ENCODE results near the gene DELE1. TPM values are rescaled to one million over a fixed set of nuclear protein-coding genes. Genes with fewer than 3 reads are reported as not detected.
"Not testable (repeated sequence)": the region's sequence is repeated elsewhere in the genome, so short reads cannot be mapped to it uniquely, and the experiment has no call there.

The DELE1 gene
- total RNA-seq, 2 donors from 2014 or later: 70.9 to 93.6 TPM

DNA sequence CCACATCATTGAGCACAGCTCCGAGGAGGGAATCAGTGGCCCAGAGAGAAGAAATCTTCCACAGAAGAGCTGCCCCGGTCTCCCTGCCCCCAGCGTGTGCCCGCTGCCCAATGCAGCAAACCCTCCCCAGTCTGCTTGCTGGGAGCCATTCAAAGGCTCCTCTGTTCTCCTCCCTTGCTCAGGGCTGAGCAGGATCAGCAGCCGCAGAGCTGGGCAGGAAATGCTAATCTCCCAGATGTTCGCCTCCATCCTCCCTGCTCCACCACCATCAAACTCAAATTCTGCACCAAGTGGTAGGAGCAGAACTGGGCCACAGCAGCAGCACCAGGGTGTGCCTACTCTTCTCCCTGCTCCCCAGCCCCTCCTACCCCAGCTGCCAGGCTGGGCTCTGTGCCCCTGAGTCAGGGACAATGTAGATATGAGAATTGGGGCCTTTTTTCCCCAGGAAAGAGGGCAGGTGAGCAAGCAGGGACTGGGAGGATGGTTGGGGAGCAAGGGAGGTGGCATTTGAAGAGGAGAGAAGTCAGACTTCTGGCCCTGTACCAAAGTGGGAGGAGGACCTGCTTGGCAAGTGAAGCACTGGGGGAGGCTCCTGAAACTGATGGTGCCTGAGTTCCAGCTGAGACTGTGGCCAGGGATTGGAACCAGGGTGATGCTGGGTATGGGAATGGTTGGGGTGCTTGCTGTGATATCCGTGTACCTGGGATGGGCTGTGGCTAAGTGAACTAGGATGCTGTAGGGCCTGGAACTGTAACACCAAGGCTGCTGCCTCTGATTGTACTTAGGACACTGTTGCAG lies 43.5 kb upstream of the DELE1 start:
- no peaks in the 10 kb centered on the region for H3K9me3 Mint-ChIP-seq
- no peak for DNase-seq (ENCODE audit: low spot score)
- no peak for ATAC-seq
- peaks cover 32 to 33% of the 10 kb centered on the region in 2 donors for H3K4me1 Mint-ChIP-seq (ENCODE audit: low read depth in 2 of 2)
- H3K27ac Mint-ChIP-seq: peak overlapping the region; percentile 5 to 16
- peaks cover 34 to 59% of the 10 kb centered on the region in 2 donors for H3K27me3 Mint-ChIP-seq
- peak overlapping the region; percentile 88 for H3K4me3 Mint-ChIP-seq
- H3K36me3 Mint-ChIP-seq: no peaks in the 10 kb centered on the region

- Mint-ChIP-seq H3K4me1 (ENCODE audit: low read depth in 2 of 2) (peaks cover 25 to 26% of the 10 kb centered on the region in 2 donors), H3K36me3 (no peaks in the 10 kb centered on the region), H3K4me3 (no peak overlapping the region), H3K9me3 (no peaks in the 10 kb centered on the region), H3K27ac (no peak overlapping the region), H3K27me3 (peaks cover 38 to 60% of the 10 kb centered on the region in 2 donors)
- no peak for ATAC-seq
- DNase-seq (ENCODE audit: low spot score): no peak
Observed at GRCh38 chr5:141880961-141881801, 42.5 kb upstream of the DELE1 start.

DNA sequence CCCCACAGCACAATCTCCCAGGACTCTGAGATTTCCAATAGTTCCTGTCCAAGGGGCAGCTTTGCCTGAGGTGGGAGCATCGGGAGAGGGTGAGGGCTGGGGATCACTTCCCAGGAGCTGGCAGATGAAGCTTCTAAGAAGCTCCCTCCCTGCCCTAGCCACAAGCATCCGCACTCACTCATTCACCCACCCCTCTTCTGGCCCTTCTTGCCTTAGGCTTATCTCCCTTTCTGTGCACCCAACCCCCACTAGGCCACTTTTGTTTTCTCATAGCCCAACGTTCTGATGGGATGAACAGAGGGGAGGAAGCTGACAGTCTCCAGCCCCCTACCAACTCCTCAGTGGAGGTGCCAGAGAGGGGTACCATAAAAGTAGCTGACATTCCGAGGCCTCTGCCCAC lies 41.8 kb upstream of the DELE1 start:
- Mint-ChIP-seq H3K4me1 (ENCODE audit: low read depth in 2 of 2) (peaks cover 24 to 25% of the 10 kb centered on the region in 2 donors), H3K27ac (no peak overlapping the region), H3K9me3 (no peaks in the 10 kb centered on the region), H3K36me3 (no peaks in the 10 kb centered on the region), H3K27me3 (peaks cover 40 to 64% of the 10 kb centered on the region in 2 donors), H3K4me3 (no peak overlapping the region)
- ATAC-seq: no peak
- DNase-seq (ENCODE audit: low spot score): no peak

DNA sequence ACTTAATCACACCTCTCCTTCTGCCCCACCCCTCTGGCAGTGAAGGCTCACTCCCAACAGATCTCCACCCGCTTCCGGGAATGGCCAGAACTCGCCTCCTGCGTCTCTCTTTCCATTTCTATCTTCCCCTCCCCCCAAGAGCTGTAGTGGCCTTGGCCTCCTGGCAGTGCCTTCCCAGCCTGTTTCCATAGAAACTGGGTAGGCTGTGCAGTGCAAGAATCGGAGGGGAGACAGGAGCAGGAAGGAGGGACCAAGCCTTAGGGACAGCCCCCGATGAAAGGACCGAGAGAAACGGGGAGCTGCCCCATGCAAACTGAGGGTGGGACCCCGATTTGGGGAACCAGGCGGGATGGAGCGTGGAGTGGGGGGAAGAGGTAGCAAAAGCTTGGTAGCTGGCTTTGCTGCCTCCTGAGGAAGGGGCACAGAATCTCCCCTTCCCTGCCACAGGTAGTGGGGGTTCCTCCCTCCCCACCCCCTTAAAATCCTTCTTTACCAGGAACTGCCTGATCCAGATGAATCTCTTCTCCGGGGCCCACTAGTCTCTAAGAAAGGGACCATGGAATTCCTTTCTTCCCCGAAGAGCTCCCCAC lies 41.0 kb upstream of the DELE1 start:
- no peaks in the 10 kb centered on the region for H3K36me3 Mint-ChIP-seq
- H3K27ac Mint-ChIP-seq: no peak overlapping the region
- H3K4me3 Mint-ChIP-seq: no peak overlapping the region
- DNase-seq (ENCODE audit: low spot score) (no peak), ATAC-seq (no peak)
- peaks cover 37 to 58% of the 10 kb centered on the region in 2 donors for H3K27me3 Mint-ChIP-seq
- H3K9me3 Mint-ChIP-seq: no peaks in the 10 kb centered on the region
- H3K4me1 Mint-ChIP-seq (ENCODE audit: low read depth in 2 of 2): peaks cover 18 to 19% of the 10 kb centered on the region in 2 donors

- H3K4me1 Mint-ChIP-seq (ENCODE audit: low read depth in 2 of 2): peaks cover 18 to 19% of the 10 kb centered on the region in 2 donors
- ATAC-seq (no peak), DNase-seq (ENCODE audit: low spot score) (no peak)
- H3K36me3 Mint-ChIP-seq: no peaks in the 10 kb centered on the region
- H3K27ac Mint-ChIP-seq: no peak overlapping the region
- H3K27me3 Mint-ChIP-seq: peaks cover 37 to 58% of the 10 kb centered on the region in 2 donors
- H3K4me3 Mint-ChIP-seq: no peak overlapping the region
- H3K9me3 Mint-ChIP-seq: no peaks in the 10 kb centered on the region
Observed at GRCh38 chr5:141883184-141883891, 40.3 kb upstream of the DELE1 start.

DNA sequence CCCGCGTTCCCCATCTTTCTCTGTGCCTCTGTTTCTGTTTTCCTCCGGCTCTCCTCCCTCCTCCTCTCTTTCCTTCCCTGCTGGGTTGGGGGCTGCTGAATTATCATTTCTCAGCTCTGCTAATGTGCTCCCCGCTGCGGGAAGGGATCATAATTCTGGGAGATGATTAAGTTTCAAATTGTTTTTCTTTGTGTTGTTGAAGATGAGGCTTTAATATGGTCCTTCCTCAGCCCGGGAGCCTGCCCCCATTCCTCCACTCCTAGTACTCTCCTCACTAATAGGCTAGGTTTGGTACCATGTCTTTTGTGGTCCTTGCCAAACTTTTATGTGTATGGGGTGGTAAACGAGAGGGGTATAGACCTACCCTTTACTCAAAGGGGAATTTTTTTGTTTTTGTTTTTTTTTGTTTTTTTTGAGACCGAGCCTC lies 39.8 kb upstream of the DELE1 start:
- ATAC-seq (no peak), DNase-seq (ENCODE audit: low spot score) (no peak)
- Mint-ChIP-seq H3K36me3 (no peaks in the 10 kb centered on the region), H3K4me1 (ENCODE audit: low read depth in 2 of 2) (peaks cover 13 to 15% of the 10 kb centered on the region in 2 donors), H3K9me3 (no peaks in the 10 kb centered on the region), H3K27me3 (peaks cover 37 to 58% of the 10 kb centered on the region in 2 donors), H3K4me3 (no peak overlapping the region), H3K27ac (no peak overlapping the region)

- Mint-ChIP-seq H3K36me3 (no peaks in the 10 kb centered on the region), H3K4me1 (ENCODE audit: low read depth in 2 of 2) (no peaks in the 10 kb centered on the region), H3K27me3 (peaks cover 16 to 34% of the 10 kb centered on the region in 2 donors), H3K9me3 (no peaks in the 10 kb centered on the region), H3K4me3 (no peak overlapping the region), H3K27ac (no peak overlapping the region)
- DNase-seq (ENCODE audit: low spot score) (no peak), ATAC-seq (no peak)
Observed at GRCh38 chr5:141889282-141889871, 34.3 kb upstream of the DELE1 start.

DNA sequence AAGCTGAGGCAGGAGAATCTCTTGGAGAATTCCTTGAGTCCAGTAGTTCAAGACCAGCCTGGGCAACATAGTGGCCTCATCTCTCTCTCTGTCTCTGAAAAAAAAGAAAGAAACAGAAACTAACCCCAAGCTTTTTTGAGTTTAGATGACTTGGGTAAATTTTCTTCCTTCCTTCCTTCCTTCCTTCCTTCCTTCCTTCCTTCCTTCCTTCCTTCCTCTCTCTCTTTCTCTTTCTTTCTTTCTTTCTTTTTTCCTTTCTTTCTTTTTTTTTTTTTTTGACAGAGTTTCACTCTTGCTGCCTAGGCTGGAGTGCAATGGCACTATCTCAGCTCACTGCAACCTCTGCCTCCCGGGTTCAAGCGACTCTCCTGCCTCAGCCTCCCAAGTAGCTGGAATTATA lies 33.2 kb upstream of the DELE1 start:
- peaks cover 8 to 23% of the 10 kb centered on the region in 2 donors for H3K27me3 Mint-ChIP-seq
- H3K27ac Mint-ChIP-seq; H3K36me3 Mint-ChIP-seq; H3K4me3 Mint-ChIP-seq; DNase-seq (ENCODE audit: low spot score); ATAC-seq; H3K4me1 Mint-ChIP-seq (ENCODE audit: low read depth in 2 of 2); H3K9me3 Mint-ChIP-seq: not testable (repeated sequence)

- ATAC-seq (no peak), DNase-seq (ENCODE audit: low spot score) (no peak)
- Mint-ChIP-seq H3K9me3 (no peaks in the 10 kb centered on the region), H3K4me1 (ENCODE audit: low read depth in 2 of 2) (no peaks in the 10 kb centered on the region), H3K4me3 (no peak overlapping the region), H3K27ac (no peak overlapping the region), H3K36me3 (no peaks in the 10 kb centered on the region), H3K27me3 (peaks cover 6 to 13% of the 10 kb centered on the region in 2 donors)
Observed at GRCh38 chr5:141897425-141897824, 26.2 kb upstream of the DELE1 start.

DNA sequence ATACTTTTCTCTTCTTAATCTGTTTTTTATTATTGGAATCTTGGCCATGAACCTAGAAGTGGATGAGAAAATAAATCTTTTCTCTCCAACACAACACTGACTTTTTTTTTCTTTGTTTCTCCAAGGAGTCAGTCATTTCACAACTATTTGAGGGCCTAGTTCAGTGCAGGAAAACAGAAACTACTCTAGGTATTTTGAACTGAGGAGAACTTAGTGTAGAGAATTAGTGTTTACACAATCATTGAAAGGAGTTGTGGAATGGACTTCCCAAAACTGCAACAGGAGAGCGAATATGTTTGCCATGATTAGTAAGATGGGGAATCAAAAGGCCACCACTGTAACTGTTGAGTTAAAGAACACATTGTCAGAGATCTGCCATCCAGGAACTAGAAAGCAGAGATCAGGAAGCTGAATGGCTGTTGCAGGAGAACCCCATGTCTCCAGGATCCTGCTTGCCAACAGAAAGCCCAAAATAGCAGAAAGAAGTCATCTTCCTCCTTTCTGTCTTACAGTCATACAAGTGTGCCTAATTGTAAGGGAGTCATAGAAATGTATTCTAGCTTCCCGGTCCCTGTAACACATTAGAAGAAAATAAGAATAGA lies 25.1 kb upstream of the DELE1 start:
- H3K4me3 Mint-ChIP-seq: no peak overlapping the region
- H3K4me1 Mint-ChIP-seq (ENCODE audit: low read depth in 2 of 2): no peaks in the 10 kb centered on the region
- H3K36me3 Mint-ChIP-seq: no peaks in the 10 kb centered on the region
- H3K9me3 Mint-ChIP-seq: no peaks in the 10 kb centered on the region
- no peak overlapping the region for H3K27ac Mint-ChIP-seq
- peaks cover 6 to 14% of the 10 kb centered on the region in 2 donors for H3K27me3 Mint-ChIP-seq
- ATAC-seq: no peak
- DNase-seq (ENCODE audit: low spot score): no peak

- DNase-seq (ENCODE audit: low spot score) (no peak), ATAC-seq (no peak)
- no peak overlapping the region for H3K4me3 Mint-ChIP-seq
- no peaks in the 10 kb centered on the region for H3K9me3 Mint-ChIP-seq
- no peaks in the 10 kb centered on the region for H3K36me3 Mint-ChIP-seq
- H3K4me1 Mint-ChIP-seq (ENCODE audit: low read depth in 2 of 2): no peaks in the 10 kb centered on the region
- H3K27me3 Mint-ChIP-seq: peaks cover 15 to 28% of the 10 kb centered on the region in 2 donors
- no peak overlapping the region for H3K27ac Mint-ChIP-seq
Observed at GRCh38 chr5:141902015-141902814, 21.5 kb upstream of the DELE1 start.

DNA sequence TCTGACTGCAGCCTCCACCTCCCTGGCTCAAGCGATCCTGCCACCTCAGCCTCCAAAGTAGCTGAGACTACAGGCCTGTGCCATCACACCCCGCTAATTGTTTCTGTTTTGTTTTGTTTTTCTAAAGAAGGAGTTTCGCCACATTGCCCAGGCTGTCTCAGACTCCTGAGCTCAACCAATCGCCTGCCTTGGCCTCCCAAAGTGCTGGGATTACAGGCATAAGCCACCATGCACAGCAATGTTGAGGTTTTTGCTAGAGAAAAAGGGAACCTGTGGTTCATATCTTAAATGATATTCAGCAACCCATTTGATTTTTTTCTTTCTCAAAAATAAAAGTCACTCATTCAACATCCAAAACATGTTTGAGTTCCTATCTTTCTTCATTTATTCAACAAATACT lies 20.4 kb upstream of the DELE1 start:
- no peak overlapping the region for H3K4me3 Mint-ChIP-seq
- peaks cover 15 to 28% of the 10 kb centered on the region in 2 donors for H3K27me3 Mint-ChIP-seq
- no peaks in the 10 kb centered on the region for H3K4me1 Mint-ChIP-seq (ENCODE audit: low read depth in 2 of 2)

More for the DNA sequence above, 20.4 kb upstream of the DELE1 start:
- ATAC-seq (no peak), DNase-seq (ENCODE audit: low spot score) (no peak)
- Mint-ChIP-seq H3K9me3 (no peaks in the 10 kb centered on the region), H3K27ac (no peak overlapping the region), H3K36me3 (no peaks in the 10 kb centered on the region)
